ENCODE data around the gene CTNNA2.

DNA sequence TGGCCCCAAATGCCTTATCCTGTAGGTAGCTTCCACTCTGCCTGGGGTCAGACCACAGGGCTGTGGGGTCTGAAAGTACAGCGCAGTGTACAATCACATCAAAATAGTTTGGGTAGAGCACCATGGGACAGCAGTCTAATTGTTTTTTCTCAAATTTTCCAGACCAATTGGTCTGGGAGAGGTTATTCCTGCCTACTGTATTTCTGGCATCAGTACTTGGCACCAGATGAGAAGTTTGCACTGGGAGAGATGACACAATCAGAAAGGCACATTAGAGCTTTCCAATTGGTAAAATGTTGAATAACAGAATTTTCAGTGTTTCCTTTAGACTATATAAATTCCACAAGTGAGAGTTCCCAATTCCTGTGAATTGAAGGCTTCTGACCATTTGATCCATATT, 822.6 kb downstream of the CTNNA2 start:
- no peak for TF ChIP-seq CTCF (IDR thresholded peaks at IDR 0.05)
- TF ChIP-seq POLR2AphosphoS5 (IDR thresholded peaks at IDR 0.05), result no peak
